IPS-18c (cell line): ENCODE measurements around the gene GRHPR.
"Not testable (repeated sequence)": the region's sequence is repeated elsewhere in the genome, so short reads cannot be mapped to it uniquely, and the experiment has no call there.

Experiments used
- H3K4me3 ChIP-seq: 2 replicates; pipeline ENCODE4 v1.7.0; 2013; ENCODE audit warnings: low read depth, mild to moderate bottlenecking, low read length, moderate library complexity; ENCODE audit not compliant: insufficient read depth
- H3K9me3 ChIP-seq: one replicate; pipeline ENCODE4 v1.6.1; 2013; ENCODE audit warnings: mild to moderate bottlenecking, low read length, moderate library complexity; ENCODE audit not compliant: control insufficient read depth, insufficient read depth

GRHPR gene

GRCh38 chr9:37392272-37392671 is 30.2 kb upstream of the GRHPR start:
- Histone ChIP-seq H3K4me3 (no peak overlapping the region), H3K9me3 (no peaks in the 10 kb centered on the region)

GRCh38 chr9:37395229-37395628 is 27.3 kb upstream of the GRHPR start:
- Histone ChIP-seq H3K9me3 (no peaks in the 10 kb centered on the region), H3K4me3 (no peak overlapping the region)

DNA sequence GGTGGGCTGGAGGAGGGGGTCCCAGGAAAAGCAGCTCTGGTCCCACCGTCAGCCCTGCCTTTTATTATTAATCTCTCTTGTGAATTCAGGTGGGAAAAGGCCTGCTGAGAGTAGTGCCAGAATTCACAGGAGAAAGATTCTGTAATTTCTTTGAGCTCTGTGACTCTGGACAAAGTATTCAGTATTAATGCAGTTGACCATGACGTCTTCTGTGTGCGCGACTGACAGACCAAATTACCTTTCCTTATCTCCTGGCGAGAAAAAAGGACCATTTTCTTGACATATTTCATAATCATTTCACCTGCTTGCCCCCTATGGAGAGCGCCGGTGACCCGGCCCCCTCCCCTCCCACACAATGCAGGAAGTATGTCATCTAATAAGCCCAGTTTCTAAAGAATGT is 26.8 kb upstream of the GRHPR start:
- H3K9me3 ChIP-seq = no peaks in the 10 kb centered on the region
- H3K4me3 ChIP-seq = no peak overlapping the region

- not testable (repeated sequence) for H3K9me3 ChIP-seq, H3K4me3 ChIP-seq
These were observed 24.5 kb upstream of the GRHPR start for GRCh38 chr9:37397948-37398347.

- no peak overlapping the region for H3K4me3 ChIP-seq
These were observed 24.0 kb upstream of the GRHPR start for GRCh38 chr9:37398464-37399025.

GRCh38 chr9:37399336-37399735 is 23.2 kb upstream of the GRHPR start:
- no peak overlapping the region for H3K4me3 ChIP-seq

More at GRCh38 chr9:37398464-37399025, 24.0 kb upstream of the GRHPR start:
- H3K9me3 ChIP-seq = no peaks in the 10 kb centered on the region

GRCh38 chr9:37404590-37404989 is 17.9 kb upstream of the GRHPR start:
- H3K4me3 ChIP-seq = no peak overlapping the region
- H3K9me3 ChIP-seq = no peaks in the 10 kb centered on the region

More at GRCh38 chr9:37399336-37399735, 23.2 kb upstream of the GRHPR start:
- no peaks in the 10 kb centered on the region for H3K9me3 ChIP-seq

DNA sequence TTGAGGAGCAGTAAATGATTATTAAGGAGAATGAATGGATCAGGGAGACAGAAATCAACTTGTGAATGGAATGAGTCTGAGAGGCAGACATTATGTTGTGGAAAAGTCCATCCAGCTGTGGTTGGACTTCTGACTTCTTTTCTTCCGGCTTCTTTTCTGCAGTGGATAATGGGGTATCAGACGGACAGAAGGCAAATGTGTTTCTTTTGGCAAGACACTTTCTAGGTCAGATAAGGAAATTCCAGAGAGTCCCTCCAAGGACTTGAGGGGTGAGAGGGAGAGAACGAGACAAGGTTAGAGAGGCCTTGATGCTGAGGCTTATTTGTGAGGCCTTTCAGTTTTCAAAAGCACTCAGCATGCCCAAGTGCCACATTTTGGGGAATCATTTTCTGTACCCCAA is 17.1 kb upstream of the GRHPR start:
- H3K9me3 ChIP-seq = no peaks in the 10 kb centered on the region
- no peak overlapping the region for H3K4me3 ChIP-seq

DNA sequence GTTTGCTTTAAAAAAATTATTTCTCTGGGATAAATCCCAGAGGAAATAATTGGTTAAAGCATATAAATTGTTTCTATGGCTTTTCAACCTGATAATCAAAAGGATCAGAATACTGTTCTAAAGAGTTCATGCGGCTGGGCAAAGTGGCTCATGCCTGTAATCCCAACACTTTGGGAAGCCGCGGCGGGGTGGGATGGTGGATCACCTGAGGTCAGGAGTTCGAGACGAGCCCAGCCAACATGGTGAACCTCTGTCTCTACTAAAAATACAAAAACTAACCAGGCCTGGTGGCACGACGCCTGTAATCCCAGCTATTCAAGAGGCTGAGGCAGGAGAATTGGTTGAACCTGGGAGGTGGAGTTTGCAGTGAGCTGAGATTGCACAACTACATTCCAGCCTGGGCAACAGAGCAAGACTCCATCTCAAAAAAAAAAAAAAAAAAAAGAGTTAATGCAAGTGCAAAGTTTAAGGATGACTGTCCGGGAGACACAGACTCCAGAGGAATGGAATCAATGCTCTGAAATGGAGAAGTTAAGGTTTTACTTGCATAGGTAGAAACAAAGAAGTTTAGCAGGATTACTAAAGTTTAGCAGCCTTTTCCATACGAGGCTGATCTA is 16.6 kb upstream of the GRHPR start:
- Histone ChIP-seq H3K4me3 (no peak overlapping the region), H3K9me3 (no peaks in the 10 kb centered on the region)

GRCh38 chr9:37406603-37407401 is 15.7 kb upstream of the GRHPR start:
- no peaks in the 10 kb centered on the region for H3K9me3 ChIP-seq
- H3K4me3 ChIP-seq = no peak overlapping the region

GRCh38 chr9:37407468-37407867 is 15.0 kb upstream of the GRHPR start:
- H3K9me3 ChIP-seq = no peaks in the 10 kb centered on the region
- no peak overlapping the region for H3K4me3 ChIP-seq

GRCh38 chr9:37408933-37409710 is 13.4 kb upstream of the GRHPR start:
- H3K4me3 ChIP-seq = no peak overlapping the region

GRCh38 chr9:37410354-37410861 is 12.1 kb upstream of the GRHPR start:
- H3K4me3 ChIP-seq = no peak overlapping the region
- H3K9me3 ChIP-seq = no peaks in the 10 kb centered on the region

More at GRCh38 chr9:37408933-37409710, 13.4 kb upstream of the GRHPR start:
- H3K9me3 ChIP-seq = no peaks in the 10 kb centered on the region

GRCh38 chr9:37410969-37411785 is 11.3 kb upstream of the GRHPR start:
- Histone ChIP-seq H3K4me3 (no peak overlapping the region), H3K9me3 (no peaks in the 10 kb centered on the region)

DNA sequence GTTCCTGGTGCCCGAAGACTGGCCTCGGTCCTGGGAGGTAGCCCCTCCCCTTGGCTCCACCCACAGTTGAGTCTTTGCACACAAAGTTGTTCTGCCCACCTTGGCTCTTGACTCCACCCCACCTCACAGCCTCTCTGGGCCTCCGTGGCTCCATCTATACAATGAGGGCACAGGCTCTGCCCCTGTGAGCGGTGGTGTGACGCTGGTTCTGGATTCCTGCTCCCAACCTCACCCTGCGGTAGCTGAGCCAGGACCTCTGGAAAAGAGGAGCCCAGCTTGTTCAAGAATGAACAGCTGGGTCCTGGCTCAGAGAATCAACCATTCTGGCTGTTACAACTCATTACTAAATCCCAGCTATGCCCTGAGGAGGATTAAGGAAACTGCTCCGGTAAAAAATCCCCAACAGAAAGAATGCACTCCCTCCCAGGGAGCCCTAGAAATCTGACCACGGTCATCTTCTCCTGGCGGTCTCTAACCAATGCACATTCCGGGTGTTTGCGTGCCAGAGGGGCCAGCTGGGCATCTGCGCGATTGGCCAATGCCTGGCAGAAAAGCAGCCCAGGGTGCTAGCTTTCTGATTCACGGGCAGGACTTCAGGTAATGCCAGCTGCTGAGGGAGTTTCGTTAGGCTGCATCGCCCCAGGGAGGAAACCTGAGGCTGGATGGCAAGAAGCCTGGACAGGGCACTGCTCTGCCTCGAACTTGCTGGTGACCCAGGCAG is 9.9 kb upstream of the GRHPR start:
- H3K4me3 ChIP-seq = no peak overlapping the region
- no peaks in the 10 kb centered on the region for H3K9me3 ChIP-seq

DNA sequence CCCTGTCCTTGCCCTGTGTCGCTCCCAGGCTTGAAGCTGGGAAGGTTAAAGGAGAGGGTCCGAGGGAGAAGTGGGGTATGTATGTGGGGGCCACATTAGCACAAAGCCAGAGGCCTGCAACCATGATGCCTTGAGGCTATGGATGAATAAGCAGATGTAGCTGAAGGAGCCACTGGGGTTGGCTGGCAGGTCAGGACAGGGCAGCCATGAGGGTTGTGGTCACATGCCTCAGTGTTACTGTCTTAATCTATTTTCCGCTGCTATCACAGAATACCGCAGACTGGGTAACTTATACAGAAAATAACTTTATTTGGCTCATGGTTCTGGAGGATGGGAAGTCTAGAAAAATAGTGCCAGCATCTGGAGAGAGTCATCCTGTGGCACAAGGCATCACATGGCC is 9.2 kb upstream of the GRHPR start:
- no peak overlapping the region for H3K4me3 ChIP-seq
- no peaks in the 10 kb centered on the region for H3K9me3 ChIP-seq
